ENCODE measurements around the gene E2F6. TPM values are rescaled to one million over a fixed set of nuclear protein-coding genes. Genes with fewer than 3 reads are reported as not detected.

Gene E2F6
- total RNA-seq, 1 experiment from 2014 or later: 14.2 TPM

GRCh38 chr2:11404376-11405073, 61.4 kb downstream of the E2F6 start:
- DNase-seq (ENCODE audit: low spot score): no peak
- H3K4me1 Mint-ChIP-seq: peaks cover 7% of the 10 kb centered on the region
- no peaks in the 10 kb centered on the region for H3K36me3 Mint-ChIP-seq
- ChIA-PET POLR2A (no interaction called here), CTCF (interaction anchor here (0.6 to 2.0 kb wide), 11 partner anchors 7 to 572 kb away, joined by 3 to 15 read pairs (median 4); a partner anchor contains a TSS)
- TF ChIP-seq AFF4 (CRISPR knock-in tag; IDR thresholded peaks at IDR 0.05; ENCODE audit: borderline replicate concordance) (no peak), ATF2 (CRISPR knock-in tag; IDR thresholded peaks at IDR 0.05; ENCODE audit: borderline replicate concordance, low read depth) (no peak), FOXP4 (CRISPR knock-in tag; IDR thresholded peaks at IDR 0.05) (no peak), GABPB1 (CRISPR knock-in tag; IDR thresholded peaks at IDR 0.05) (no peak)
- peaks cover 9% of the 10 kb centered on the region for H3K9me3 Mint-ChIP-seq
- no peak overlapping the region for H3K4me3 Mint-ChIP-seq
- H3K27ac Mint-ChIP-seq: no peak overlapping the region
- no peaks in the 10 kb centered on the region for H3K27me3 Mint-ChIP-seq (ENCODE audit: low read depth)
- no peak for ATAC-seq

GRCh38 chr2:11402436-11402835, 63.5 kb downstream of the E2F6 start:
- ATAC-seq (no peak), DNase-seq (ENCODE audit: low spot score) (no peak)
- TF ChIP-seq NFATC4 (CRISPR knock-in tag; IDR thresholded peaks at IDR 0.05) (no peak), ZNF396 (CRISPR knock-in tag; IDR thresholded peaks at IDR 0.05; ENCODE audit: borderline replicate concordance) (no peak), ZBTB43 (CRISPR knock-in tag; IDR thresholded peaks at IDR 0.05) (no peak), CDX4 (CRISPR knock-in tag; IDR thresholded peaks at IDR 0.05; ENCODE audit: borderline replicate concordance) (no peak), ZNF671 (CRISPR knock-in tag; IDR thresholded peaks at IDR 0.05) (no peak), NFYB (CRISPR knock-in tag; conservative IDR thresholded peaks at IDR 0.05; ENCODE audit: low read depth) (no peak), ZMAT4 (CRISPR knock-in tag; IDR thresholded peaks at IDR 0.05) (no peak), SMAD3 (CRISPR knock-in tag; IDR thresholded peaks at IDR 0.05; ENCODE audit: borderline replicate concordance) (no peak), FOXJ3 (CRISPR knock-in tag; IDR thresholded peaks at IDR 0.05; ENCODE audit: borderline replicate concordance) (no peak), PREB (CRISPR knock-in tag; IDR thresholded peaks at IDR 0.05; ENCODE audit: borderline replicate concordance) (no peak), NFE2L1 (CRISPR knock-in tag; IDR thresholded peaks at IDR 0.05) (no peak), ZNF121 (CRISPR knock-in tag; IDR thresholded peaks at IDR 0.05) (no peak), ESRRA (CRISPR knock-in tag; IDR thresholded peaks at IDR 0.05; ENCODE audit: borderline replicate concordance) (no peak), ZNF232 (CRISPR knock-in tag; IDR thresholded peaks at IDR 0.05) (no peak), CREB1 (CRISPR knock-in tag; IDR thresholded peaks at IDR 0.05) (no peak), ZNF317 (CRISPR knock-in tag; IDR thresholded peaks at IDR 0.05; ENCODE audit: borderline replicate concordance, low read depth) (no peak), ZNF263 (CRISPR knock-in tag; IDR thresholded peaks at IDR 0.05; ENCODE audit: low read depth) (no peak), MYBL2 (CRISPR knock-in tag; IDR thresholded peaks at IDR 0.05) (no peak), GRHL2 (CRISPR knock-in tag; IDR thresholded peaks at IDR 0.05; ENCODE audit: insufficient replicate concordance, severe bottlenecking) (no peak)
- Mint-ChIP-seq H3K4me3 (no peak overlapping the region), H3K9me3 (peaks cover 9% of the 10 kb centered on the region), H3K27me3 (ENCODE audit: low read depth) (no peaks in the 10 kb centered on the region), H3K27ac (no peak overlapping the region), H3K4me1 (peaks cover 7% of the 10 kb centered on the region), H3K36me3 (no peaks in the 10 kb centered on the region)
- ChIA-PET CTCF (interaction anchor here (0.9 to 1.8 kb wide), 2 partner anchors 9 to 269 kb away, joined by 3 to 12 read pairs; a partner anchor contains a TSS), POLR2A (no interaction called here)
